GM19193 (cell line): Measurements from ENCODE around the gene IL6ST.

Experiments
- POLR2A ChIP-seq: IDR thresholded peaks from 4 replicates; pipeline ENCODE4 v1.6.1; 2011; ENCODE audit not compliant: insufficient read depth, insufficient read length; ENCODE audit errors: extremely low read depth

IL6ST gene

GRCh38 chr5:55985181-55985580 lies 9.6 kb downstream of the IL6ST start:
- TF ChIP-seq POLR2A, result no peak

GRCh38 chr5:55983986-55984385 lies 10.8 kb downstream of the IL6ST start:
- no peak for TF ChIP-seq POLR2A

GRCh38 chr5:55982957-55983381 lies 11.8 kb downstream of the IL6ST start:
- no peak for TF ChIP-seq POLR2A

GRCh38 chr5:55973296-55973695 lies 21.5 kb downstream of the IL6ST start:
- TF ChIP-seq POLR2A, result no peak

GRCh38 chr5:55969956-55970355 lies 24.8 kb downstream of the IL6ST start:
- no peak for TF ChIP-seq POLR2A

GRCh38 chr5:55966284-55966683 lies 28.5 kb downstream of the IL6ST start:
- no peak for TF ChIP-seq POLR2A

- no peak for TF ChIP-seq POLR2A
These were observed 29.2 kb downstream of the IL6ST start for GRCh38 chr5:55965525-55965924.

- TF ChIP-seq POLR2A, result no peak
These were observed 34.0 kb downstream of the IL6ST start for GRCh38 chr5:55960779-55961178.

- TF ChIP-seq POLR2A, result no peak
These were observed 35.6 kb downstream of the IL6ST start for GRCh38 chr5:55959208-55959607.

- TF ChIP-seq POLR2A, result no peak
These were observed 58.6 kb downstream of the IL6ST start for GRCh38 chr5:55936100-55936693.

GRCh38 chr5:55935371-55935770 lies 59.4 kb downstream of the IL6ST start:
- no peak for TF ChIP-seq POLR2A

- no peak for TF ChIP-seq POLR2A
These were observed 60.0 kb downstream of the IL6ST start for GRCh38 chr5:55934720-55935119.

GRCh38 chr5:55934115-55934613 lies 60.6 kb downstream of the IL6ST start:
- TF ChIP-seq POLR2A, result no peak

GRCh38 chr5:55933377-55934114 lies 61.2 kb downstream of the IL6ST start:
- peak; percentile 24 for TF ChIP-seq POLR2A

- TF ChIP-seq POLR2A, result no peak
These were observed 62.1 kb downstream of the IL6ST start for GRCh38 chr5:55932700-55933099.

- no peak for TF ChIP-seq POLR2A
These were observed 65.6 kb downstream of the IL6ST start for GRCh38 chr5:55929020-55929799.

- TF ChIP-seq POLR2A, result no peak
These were observed 66.7 kb downstream of the IL6ST start for GRCh38 chr5:55927861-55928655.
